ENCODE results near the gene PDAP1.

DNA sequence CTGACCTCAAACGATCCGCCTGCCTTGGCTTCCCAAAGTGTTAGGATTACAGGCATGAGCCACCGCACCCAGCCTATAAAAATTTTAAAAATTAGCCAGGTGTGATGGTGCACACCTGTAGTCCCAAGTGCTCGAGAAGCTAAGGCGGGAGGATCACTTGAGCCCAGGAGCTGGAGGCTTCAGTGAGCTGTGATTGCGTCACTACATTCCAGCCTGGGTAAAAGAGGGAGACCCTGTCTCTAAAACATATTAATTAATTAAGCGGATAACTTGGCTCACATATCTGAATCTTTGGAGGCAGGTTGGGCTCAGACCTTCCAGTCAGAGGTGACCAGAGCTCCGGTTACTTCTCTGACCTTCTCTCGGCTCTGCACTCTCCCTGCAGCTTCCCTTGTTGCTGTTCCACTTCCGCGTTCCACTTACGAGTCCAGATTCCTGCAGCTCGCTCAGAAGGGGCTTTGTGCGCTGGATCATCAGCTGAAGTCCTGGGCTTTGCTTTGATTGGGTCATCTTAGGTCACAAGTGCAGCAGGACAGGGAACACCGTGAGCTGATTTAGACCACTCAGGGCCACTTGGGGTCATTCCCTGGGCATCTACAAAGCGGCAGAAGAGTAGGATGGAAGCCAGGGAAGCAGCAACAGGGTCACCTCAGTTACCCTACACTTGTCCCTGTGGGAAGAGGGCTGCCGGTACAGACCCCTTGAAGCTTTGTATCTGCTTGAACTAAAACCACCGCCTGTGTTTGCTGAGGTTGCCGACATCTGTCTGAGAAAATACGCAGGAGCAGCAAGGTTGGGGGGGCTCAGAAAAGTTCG, 35.9 kb downstream of the PDAP1 start:
- TF ChIP-seq POLR2AphosphoS5 (IDR thresholded peaks at IDR 0.05; ENCODE audit: low read depth) (no peak), JUNB (IDR thresholded peaks at IDR 0.05; ENCODE audit: unreplicated experiment) (no peak), EZH2 (IDR thresholded peaks at IDR 0.05; ENCODE audit: low read depth, unreplicated experiment) (no peak), STAT1 (IDR thresholded peaks at IDR 0.05; ENCODE audit: unreplicated experiment) (no peak), CREB1 (CRISPR knock-in tag; IDR thresholded peaks at IDR 0.05; ENCODE audit: low read depth) (no peak)
- TF ChIP-seq, protein P1, sequence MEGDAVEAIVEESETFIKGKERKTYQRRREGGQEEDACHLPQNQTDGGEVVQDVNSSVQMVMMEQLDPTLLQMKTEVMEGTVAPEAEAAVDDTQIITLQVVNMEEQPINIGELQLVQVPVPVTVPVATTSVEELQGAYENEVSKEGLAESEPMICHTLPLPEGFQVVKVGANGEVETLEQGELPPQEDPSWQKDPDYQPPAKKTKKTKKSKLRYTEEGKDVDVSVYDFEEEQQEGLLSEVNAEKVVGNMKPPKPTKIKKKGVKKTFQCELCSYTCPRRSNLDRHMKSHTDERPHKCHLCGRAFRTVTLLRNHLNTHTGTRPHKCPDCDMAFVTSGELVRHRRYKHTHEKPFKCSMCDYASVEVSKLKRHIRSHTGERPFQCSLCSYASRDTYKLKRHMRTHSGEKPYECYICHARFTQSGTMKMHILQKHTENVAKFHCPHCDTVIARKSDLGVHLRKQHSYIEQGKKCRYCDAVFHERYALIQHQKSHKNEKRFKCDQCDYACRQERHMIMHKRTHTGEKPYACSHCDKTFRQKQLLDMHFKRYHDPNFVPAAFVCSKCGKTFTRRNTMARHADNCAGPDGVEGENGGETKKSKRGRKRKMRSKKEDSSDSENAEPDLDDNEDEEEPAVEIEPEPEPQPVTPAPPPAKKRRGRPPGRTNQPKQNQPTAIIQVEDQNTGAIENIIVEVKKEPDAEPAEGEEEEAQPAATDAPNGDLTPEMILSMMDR (conservative IDR thresholded peaks at IDR 0.05; ENCODE audit: low read depth in 2 of 2): no peak
- TF ChIP-seq, protein P2, sequence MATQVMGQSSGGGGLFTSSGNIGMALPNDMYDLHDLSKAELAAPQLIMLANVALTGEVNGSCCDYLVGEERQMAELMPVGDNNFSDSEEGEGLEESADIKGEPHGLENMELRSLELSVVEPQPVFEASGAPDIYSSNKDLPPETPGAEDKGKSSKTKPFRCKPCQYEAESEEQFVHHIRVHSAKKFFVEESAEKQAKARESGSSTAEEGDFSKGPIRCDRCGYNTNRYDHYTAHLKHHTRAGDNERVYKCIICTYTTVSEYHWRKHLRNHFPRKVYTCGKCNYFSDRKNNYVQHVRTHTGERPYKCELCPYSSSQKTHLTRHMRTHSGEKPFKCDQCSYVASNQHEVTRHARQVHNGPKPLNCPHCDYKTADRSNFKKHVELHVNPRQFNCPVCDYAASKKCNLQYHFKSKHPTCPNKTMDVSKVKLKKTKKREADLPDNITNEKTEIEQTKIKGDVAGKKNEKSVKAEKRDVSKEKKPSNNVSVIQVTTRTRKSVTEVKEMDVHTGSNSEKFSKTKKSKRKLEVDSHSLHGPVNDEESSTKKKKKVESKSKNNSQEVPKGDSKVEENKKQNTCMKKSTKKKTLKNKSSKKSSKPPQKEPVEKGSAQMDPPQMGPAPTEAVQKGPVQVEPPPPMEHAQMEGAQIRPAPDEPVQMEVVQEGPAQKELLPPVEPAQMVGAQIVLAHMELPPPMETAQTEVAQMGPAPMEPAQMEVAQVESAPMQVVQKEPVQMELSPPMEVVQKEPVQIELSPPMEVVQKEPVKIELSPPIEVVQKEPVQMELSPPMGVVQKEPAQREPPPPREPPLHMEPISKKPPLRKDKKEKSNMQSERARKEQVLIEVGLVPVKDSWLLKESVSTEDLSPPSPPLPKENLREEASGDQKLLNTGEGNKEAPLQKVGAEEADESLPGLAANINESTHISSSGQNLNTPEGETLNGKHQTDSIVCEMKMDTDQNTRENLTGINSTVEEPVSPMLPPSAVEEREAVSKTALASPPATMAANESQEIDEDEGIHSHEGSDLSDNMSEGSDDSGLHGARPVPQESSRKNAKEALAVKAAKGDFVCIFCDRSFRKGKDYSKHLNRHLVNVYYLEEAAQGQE (IDR thresholded peaks at IDR 0.05; ENCODE audit: unreplicated experiment): no peak
